ENCODE measurements around the gene RNF115. TPM values are rescaled to one million over a fixed set of nuclear protein-coding genes. Genes with fewer than 3 reads are reported as not detected.

RNF115 gene
- total RNA-seq, 1 donor from 2014 or later: 16.5 TPM

DNA sequence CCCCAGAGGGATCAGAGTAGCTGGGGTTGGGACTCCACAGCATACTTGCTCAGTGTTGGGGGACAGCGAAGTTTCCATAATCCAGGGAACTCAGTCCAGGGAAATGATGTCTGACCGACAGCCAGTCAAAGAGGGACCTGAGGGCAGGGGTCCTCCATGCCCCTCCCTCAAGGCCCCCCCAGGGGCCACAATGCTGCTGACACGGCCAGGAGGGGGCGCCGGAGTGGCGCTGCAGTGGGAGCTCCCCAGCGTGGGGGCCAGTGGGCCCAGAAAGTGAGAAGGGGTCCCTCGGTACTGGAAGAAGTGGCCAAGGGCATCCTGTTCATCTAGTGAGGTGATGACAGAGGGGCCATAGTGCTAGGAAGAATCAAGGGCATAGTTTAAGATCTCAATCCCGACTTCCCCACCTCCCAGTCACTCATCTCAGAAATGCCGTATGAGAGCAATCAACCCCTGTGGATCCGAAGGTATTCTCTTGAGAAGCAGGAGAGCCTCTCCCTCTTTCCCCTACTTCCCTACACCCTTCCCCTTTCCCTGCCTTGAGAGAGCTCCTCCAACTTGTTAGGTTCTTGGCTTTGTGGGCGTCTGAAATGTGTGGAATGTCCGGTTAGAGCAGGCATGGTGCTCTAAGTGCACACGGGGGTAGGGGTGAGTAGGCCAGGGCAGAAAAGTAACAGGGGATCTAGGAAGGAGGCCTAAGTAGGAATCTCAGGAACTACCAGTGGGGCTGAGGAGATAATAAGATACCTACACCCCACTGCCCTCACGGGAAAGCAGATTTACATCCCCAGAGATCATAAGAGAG lies 25.7 kb upstream of the RNF115 start:
- TF ChIP-seq, protein P1, sequence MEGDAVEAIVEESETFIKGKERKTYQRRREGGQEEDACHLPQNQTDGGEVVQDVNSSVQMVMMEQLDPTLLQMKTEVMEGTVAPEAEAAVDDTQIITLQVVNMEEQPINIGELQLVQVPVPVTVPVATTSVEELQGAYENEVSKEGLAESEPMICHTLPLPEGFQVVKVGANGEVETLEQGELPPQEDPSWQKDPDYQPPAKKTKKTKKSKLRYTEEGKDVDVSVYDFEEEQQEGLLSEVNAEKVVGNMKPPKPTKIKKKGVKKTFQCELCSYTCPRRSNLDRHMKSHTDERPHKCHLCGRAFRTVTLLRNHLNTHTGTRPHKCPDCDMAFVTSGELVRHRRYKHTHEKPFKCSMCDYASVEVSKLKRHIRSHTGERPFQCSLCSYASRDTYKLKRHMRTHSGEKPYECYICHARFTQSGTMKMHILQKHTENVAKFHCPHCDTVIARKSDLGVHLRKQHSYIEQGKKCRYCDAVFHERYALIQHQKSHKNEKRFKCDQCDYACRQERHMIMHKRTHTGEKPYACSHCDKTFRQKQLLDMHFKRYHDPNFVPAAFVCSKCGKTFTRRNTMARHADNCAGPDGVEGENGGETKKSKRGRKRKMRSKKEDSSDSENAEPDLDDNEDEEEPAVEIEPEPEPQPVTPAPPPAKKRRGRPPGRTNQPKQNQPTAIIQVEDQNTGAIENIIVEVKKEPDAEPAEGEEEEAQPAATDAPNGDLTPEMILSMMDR (IDR thresholded peaks at IDR 0.05): peak in 1 of 3 experiments; percentile 29
- intact Hi-C loops (cut with DNase I): no loop called here
- no peak for DNase-seq (ENCODE audit: low spot score in 2 of 2)
- no peaks in the 10 kb centered on the region for H3K27me3 ChIP-seq
- H3K4me1 ChIP-seq: peaks cover 0 to 21% of the 10 kb centered on the region in 2 donors
- no peaks in the 10 kb centered on the region for H3K9me3 ChIP-seq
- H3K36me3 ChIP-seq: peaks cover 43 to 65% of the 10 kb centered on the region in 2 donors
- no peak overlapping the region for H3K4me3 ChIP-seq
- peak overlapping the region; percentile 72 to 89 for H3K27ac ChIP-seq

DNA sequence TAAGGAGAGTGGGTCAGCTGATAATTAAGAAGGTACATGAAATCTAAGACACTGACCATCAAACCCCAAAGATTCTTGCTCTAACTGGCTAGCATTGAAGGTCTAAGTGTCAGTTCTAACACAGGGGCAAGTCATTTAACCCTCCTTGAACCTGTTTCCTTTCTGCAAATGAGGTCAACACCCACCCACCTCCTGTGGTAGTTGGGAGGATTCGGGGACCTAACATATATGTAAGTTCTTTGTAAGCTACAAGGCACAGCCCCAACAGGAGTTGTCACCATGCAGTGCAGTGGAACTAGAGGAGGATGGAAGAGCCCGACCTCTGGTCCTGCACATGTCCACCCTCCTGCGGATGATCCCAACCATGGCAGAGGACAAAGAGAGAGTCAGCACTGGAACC lies 23.9 kb upstream of the RNF115 start:
- H3K4me1 ChIP-seq: peaks cover 0 to 21% of the 10 kb centered on the region in 2 donors
- intact Hi-C loops (cut with DNase I): loop anchor here (2.0 kb wide), 1 partner anchor 63 kb away; the partner anchor contains the start of gene ITGA10
- no peak for DNase-seq (ENCODE audit: low spot score in 2 of 2)
- H3K36me3 ChIP-seq: peaks cover 26 to 52% of the 10 kb centered on the region in 2 donors
- TF ChIP-seq, protein P1 (IDR thresholded peaks at IDR 0.05): no peak
- H3K27me3 ChIP-seq: no peaks in the 10 kb centered on the region
- H3K9me3 ChIP-seq: no peaks in the 10 kb centered on the region
- no peak overlapping the region for H3K4me3 ChIP-seq
- H3K27ac ChIP-seq: peak overlapping the region; percentile 72 to 89

DNA sequence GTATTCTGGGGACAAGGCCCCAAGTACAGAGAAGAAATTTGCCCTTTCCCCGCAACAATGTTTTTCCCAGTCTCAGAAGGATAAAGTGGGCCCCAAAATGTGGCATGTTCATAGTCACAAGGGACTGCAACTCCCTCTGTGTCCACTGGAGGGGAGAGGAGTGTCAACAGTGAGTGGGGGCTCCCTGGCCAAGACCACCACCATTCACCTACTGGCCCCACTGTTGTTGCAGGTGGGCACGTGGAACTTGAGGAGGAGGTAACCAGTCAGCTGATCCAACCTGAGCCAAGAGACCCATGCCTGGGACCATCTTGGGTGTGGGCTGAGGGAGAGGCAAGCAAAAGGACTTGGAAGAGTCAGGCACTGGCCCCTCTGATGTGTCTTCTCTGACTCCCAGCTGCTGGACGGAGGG lies 22.3 kb upstream of the RNF115 start:
- H3K27me3 ChIP-seq: no peaks in the 10 kb centered on the region
- TF ChIP-seq, protein P1 (IDR thresholded peaks at IDR 0.05): peak; percentile 56 to 61 (median 59)
- no peak for DNase-seq (ENCODE audit: low spot score in 2 of 2)
- intact Hi-C loops (cut with DNase I): loop anchor here (2.0 kb wide), 1 partner anchor 65 kb away; the partner anchor contains the start of gene ITGA10
- peak overlapping the region; percentile 73 to 78 for H3K27ac ChIP-seq
- peaks cover 21 to 51% of the 10 kb centered on the region in 2 donors for H3K36me3 ChIP-seq
- peaks cover 0 to 21% of the 10 kb centered on the region in 2 donors for H3K4me1 ChIP-seq
- H3K9me3 ChIP-seq: no peaks in the 10 kb centered on the region
- peak overlapping the region in 1 of 2 donors; percentile 65 for H3K4me3 ChIP-seq

DNA sequence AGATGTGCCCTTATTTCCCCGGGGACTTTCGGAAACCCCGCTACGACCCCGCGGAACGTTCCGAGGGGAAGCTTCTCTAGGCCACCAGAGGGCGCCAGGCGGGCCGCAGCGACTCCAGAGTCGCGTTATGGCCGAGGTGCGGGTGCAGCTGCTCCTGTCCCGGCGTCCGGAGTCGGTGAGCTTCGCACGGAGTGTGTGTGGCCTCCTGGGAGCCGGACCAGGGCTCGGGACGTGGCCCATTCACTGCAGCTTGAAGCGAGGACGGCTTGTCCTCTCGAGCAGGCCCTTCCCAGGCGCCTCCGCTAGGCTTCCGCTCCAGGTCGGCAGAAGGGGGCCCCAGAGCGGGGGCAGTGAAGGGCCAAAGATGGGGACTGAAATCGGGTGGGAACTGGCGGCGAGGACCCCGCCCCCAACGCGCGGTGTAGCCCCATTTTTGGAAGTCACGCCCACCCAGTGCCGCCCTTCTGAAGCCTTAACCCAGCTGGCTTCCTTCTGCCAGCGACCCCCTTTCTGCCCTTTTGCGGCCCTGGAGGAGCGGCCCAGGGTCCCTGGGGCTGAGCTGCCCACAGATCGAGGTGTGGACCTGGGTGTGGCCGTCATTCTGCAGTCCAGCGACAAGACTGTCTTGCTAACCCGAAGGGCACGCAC lies 21.7 kb upstream of the RNF115 start, which contains the start of gene NUDT17:
Gene NUDT17, plus strand, starts transcription at position 117 of the 648 bp plus-strand sequence. Its CDS starts 11 bp downstream, at position 128.
- Histone ChIP-seq H3K4me3 (peak within 1 kb of the TSS; percentile 51 to 65), H3K27me3 (no peaks in the 10 kb centered on the region), H3K4me1 (peaks cover 0 to 21% of the 10 kb centered on the region in 2 donors), H3K27ac (peak within 1 kb of the TSS; percentile 73 to 78), H3K36me3 (peaks cover 21 to 50% of the 10 kb centered on the region in 2 donors), H3K9me3 (no peaks in the 10 kb centered on the region)
- TF ChIP-seq, protein P1 (IDR thresholded peaks at IDR 0.05): peak; percentile 88 to 98 (median 94)
- DNase-seq (ENCODE audit: low spot score in 2 of 2): peak; percentile 17 to 88
- intact Hi-C loops (cut with DNase I): loop anchor here (1.0 to 2.0 kb wide), 3 partner anchors 14 to 168 kb away; partner anchors contain the start of genes ITGA10 and PIAS3

DNA sequence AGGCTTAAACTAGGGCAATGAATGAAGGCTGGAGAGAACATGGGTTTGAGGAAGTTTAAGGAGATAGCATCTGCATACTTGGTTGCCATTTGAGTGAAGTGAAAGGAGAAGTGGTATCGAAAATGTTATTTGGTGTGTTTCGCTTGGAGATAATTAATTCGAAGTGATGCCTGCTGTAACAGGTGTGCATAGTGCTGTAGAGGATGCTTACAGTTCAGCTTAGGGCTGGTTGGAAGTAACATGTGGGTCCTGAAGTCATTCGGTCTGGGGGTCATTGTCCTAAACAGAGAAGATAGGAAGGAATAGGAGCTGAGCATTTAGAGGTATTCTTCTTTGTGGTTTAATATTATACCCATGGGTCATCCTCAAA lies 21.2 kb upstream of the RNF115 start:
- H3K27ac ChIP-seq: peak overlapping the region; percentile 73 to 78
- H3K4me1 ChIP-seq: peaks cover 0 to 18% of the 10 kb centered on the region in 2 donors
- TF ChIP-seq, protein P1 (IDR thresholded peaks at IDR 0.05): no peak
- intact Hi-C loops (cut with DNase I): loop anchor here (1.0 kb wide), 2 partner anchors 14 to 168 kb away; partner anchors contain the start of gene PIAS3
- H3K9me3 ChIP-seq: no peaks in the 10 kb centered on the region
- H3K36me3 ChIP-seq: peaks cover 21 to 51% of the 10 kb centered on the region in 2 donors
- DNase-seq (ENCODE audit: low spot score in 2 of 2): no peak
- peak overlapping the region; percentile 51 to 65 for H3K4me3 ChIP-seq
- H3K27me3 ChIP-seq: no peaks in the 10 kb centered on the region

All from ascending aorta (tissue), 2 donors.